GM12892 (cell line): ENCODE results near the gene UIMC1.

ENCODE experiments used
- POLR2A ChIP-seq: IDR thresholded peaks from 2 replicates; pipeline ENCODE4 v1.6.1; 2011; ENCODE audit warnings: low read depth, low read length, control low read depth
- POLR2AphosphoS5 ChIP-seq: IDR thresholded peaks from 2 replicates; pipeline ENCODE4 v1.6.1; 2011; ENCODE audit warnings: low read depth, low read length, control low read depth
- TAF1 ChIP-seq: IDR thresholded peaks from 2 replicates; pipeline ENCODE4 v1.6.1; 2011; ENCODE audit warnings: low read depth, mild to moderate bottlenecking, control low read depth, low read length, borderline replicate concordance

DNA sequence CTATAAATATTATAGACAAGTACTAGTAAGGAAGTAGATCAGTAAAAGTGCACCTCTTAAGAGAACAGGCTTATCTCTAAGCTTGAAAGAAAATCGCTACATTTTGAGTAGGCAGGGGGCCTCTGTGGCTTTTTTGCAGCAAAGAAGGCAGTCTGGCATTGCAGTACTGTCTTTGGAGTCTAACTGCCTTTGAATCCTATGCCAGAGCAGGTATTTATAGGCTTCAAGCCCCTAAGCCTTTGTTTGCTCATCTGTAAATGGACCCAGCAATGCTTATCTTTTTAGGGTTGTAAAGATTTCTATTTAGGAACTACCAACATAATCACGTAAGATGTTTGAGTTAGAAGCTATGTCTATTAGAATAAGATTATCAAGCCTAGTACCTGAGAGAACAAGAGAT is 83.8 kb downstream of the UIMC1 start:
- TF ChIP-seq POLR2A (no peak), POLR2AphosphoS5 (no peak), TAF1 (no peak)
